Ishikawa (cell line): ENCODE data around the gene FAM83F.

Experiments used
- CEBPB ChIP-seq: IDR thresholded peaks from 2 replicates; pipeline ENCODE4 v1.6.1; 2012
- NFIC ChIP-seq: IDR thresholded peaks from 2 replicates; pipeline ENCODE4 v1.6.1; 2012
- YY1 ChIP-seq: IDR thresholded peaks from 2 replicates; pipeline ENCODE4 v1.6.1; 2012; ENCODE audit warnings: low read depth
- TF ChIP-seq, protein P1 (sequence below): IDR thresholded peaks from 2 replicates; pipeline ENCODE4 v1.6.1; 2012; ENCODE audit warnings: low read depth, mild to moderate bottlenecking

DNA sequence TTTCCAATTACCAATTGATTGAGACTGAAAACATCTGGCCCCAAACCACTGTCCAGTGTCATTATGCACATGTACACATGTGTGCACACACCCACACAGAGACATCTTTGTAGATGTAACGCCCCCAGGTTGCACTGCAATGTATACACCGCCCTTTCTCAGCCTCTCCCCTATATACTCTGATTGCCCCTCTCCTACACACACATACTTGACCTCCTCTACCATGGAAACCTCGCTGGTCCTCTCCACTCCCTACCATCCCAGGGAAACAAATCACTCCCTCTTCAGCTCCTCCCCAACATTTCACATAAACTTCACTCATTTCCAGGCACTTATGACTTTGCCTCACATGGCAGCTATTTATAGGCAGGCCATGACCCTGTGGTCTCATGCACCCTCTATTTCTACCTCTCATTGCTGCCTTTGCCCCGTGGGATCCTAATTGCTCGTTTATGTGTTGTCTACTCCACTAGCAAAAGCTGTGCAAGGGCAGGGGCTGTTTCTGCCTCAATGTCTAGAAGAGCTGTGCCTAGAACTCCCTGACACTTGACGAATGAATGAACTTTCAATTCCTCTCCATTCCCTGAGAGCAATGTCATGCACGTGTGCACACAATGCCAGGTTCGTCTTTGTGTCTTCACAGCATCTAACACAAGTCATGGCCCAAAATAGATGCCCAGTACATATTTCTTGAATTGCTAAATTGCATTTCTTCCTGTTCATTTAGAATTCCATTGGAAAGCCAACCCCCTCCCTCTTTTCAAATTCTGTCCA is 44.6 kb upstream of the FAM83F start:
- TF ChIP-seq CEBPB (no peak), NFIC (no peak), YY1 (no peak)
- TF ChIP-seq, protein P1, sequence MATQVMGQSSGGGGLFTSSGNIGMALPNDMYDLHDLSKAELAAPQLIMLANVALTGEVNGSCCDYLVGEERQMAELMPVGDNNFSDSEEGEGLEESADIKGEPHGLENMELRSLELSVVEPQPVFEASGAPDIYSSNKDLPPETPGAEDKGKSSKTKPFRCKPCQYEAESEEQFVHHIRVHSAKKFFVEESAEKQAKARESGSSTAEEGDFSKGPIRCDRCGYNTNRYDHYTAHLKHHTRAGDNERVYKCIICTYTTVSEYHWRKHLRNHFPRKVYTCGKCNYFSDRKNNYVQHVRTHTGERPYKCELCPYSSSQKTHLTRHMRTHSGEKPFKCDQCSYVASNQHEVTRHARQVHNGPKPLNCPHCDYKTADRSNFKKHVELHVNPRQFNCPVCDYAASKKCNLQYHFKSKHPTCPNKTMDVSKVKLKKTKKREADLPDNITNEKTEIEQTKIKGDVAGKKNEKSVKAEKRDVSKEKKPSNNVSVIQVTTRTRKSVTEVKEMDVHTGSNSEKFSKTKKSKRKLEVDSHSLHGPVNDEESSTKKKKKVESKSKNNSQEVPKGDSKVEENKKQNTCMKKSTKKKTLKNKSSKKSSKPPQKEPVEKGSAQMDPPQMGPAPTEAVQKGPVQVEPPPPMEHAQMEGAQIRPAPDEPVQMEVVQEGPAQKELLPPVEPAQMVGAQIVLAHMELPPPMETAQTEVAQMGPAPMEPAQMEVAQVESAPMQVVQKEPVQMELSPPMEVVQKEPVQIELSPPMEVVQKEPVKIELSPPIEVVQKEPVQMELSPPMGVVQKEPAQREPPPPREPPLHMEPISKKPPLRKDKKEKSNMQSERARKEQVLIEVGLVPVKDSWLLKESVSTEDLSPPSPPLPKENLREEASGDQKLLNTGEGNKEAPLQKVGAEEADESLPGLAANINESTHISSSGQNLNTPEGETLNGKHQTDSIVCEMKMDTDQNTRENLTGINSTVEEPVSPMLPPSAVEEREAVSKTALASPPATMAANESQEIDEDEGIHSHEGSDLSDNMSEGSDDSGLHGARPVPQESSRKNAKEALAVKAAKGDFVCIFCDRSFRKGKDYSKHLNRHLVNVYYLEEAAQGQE, result no peak
